Muscle of leg (tissue), 11 donors: ENCODE results near the gene DCC. TPM values are rescaled to one million over a fixed set of nuclear protein-coding genes. Genes with fewer than 3 reads are reported as not detected.
A peak's percentile ranks its signal among the peaks of the same experiment; 100 is the strongest.

Experiments
- DNase-seq: peaks from one replicate; pipeline ENCODE4 v3.0.0; 2013
- H3K27ac ChIP-seq: one replicate; pipeline ENCODE4 v1.5.1; 2013; ENCODE audit warnings: mild to moderate bottlenecking, low read length, control low read depth
- H3K27me3 ChIP-seq: one replicate; pipeline ENCODE4 v1.6.1; 2013; ENCODE audit warnings: low read length; ENCODE audit not compliant: control insufficient read depth, insufficient read depth
- H3K36me3 ChIP-seq: one replicate; pipeline ENCODE4 v1.6.1; 2013; ENCODE audit warnings: low read length; ENCODE audit not compliant: control insufficient read depth, insufficient read depth
- H3K4me1 ChIP-seq: one replicate; pipeline ENCODE4 v1.6.1; 2013; ENCODE audit warnings: low read length; ENCODE audit not compliant: control insufficient read depth, insufficient read depth
- H3K4me3 ChIP-seq: one replicate; pipeline ENCODE4 v1.5.1; 2013; ENCODE audit warnings: low read length, control low read depth
- H3K9me3 ChIP-seq: replicated peaks from 2 replicates; pipeline ENCODE4 v1.6.1; 2013; ENCODE audit warnings: low read depth, low read length; ENCODE audit not compliant: control insufficient read depth
- WGBS: methylation state at CpG from one replicate; pipeline ENCODE4 v1.1.5; 2013; ENCODE audit warnings: missing lambda C conversion rate; ENCODE audit not compliant: insufficient coverage; 5-methylcytosine and 5-hydroxymethylcytosine counted together
- polyA plus RNA-seq, 8 donors: library from polyadenylated mRNA; unstranded; fragments of 120-200 nt; gene quantifications; one replicate each; pipeline versions ENCODE4 v1.2.1 to v1.2.3, GENCODE V29; 2013; ENCODE audit warnings: inconsistent platforms in 1 of 8, low replicate concordance in 1 of 8; ENCODE audit not compliant: insufficient read length in 8 of 8, insufficient read depth in 1 of 8
- total RNA-seq: library from RNA; stranded (reverse); fragments of 120-200 nt; gene quantifications from one replicate; pipeline ENCODE4 v1.2.4, GENCODE V29; 2013

DCC gene
- total and polyA plus RNA-seq, 9 donors: 0.06 to 0.46 (median 0.13) TPM

DNA sequence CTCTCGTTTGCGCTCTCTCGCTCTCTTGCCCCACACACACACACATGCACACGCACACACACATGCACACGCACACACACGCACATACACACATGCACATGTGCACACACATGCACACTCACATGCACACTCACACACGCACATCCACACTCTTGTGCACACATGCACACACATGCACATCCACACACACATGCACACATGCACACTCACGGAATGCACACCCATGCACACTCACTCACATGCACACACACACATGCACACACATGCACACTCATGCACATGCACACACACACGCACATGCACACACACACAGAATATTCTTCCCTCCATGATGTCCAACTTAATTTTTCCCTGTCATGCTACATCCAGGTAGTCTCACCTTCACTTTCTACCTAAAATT lies 360.1 kb downstream of the DCC start:
- WGBS: 91% methylated on average over 8 of the region's 9 CpGs
- Histone ChIP-seq H3K4me3 (no peak overlapping the region), H3K4me1 (no peaks in the 10 kb centered on the region), H3K9me3 (no peaks in the 10 kb centered on the region), H3K27ac (no peak overlapping the region), H3K27me3 (no peaks in the 10 kb centered on the region), H3K36me3 (no peaks in the 10 kb centered on the region)
- no peak for DNase-seq

GRCh38 chr18:52700816-52701215 lies 360.8 kb downstream of the DCC start:
- H3K4me1 ChIP-seq: no peaks in the 10 kb centered on the region
- no peak overlapping the region for H3K4me3 ChIP-seq
- no peak overlapping the region for H3K27ac ChIP-seq
- no peaks in the 10 kb centered on the region for H3K36me3 ChIP-seq
- no peaks in the 10 kb centered on the region for H3K27me3 ChIP-seq
- no CpG with 5 or more reads among the region's 2 CpGs for WGBS
- no peak for DNase-seq
- H3K9me3 ChIP-seq: no peaks in the 10 kb centered on the region

- Histone ChIP-seq H3K36me3 (no peaks in the 10 kb centered on the region), H3K4me1 (no peaks in the 10 kb centered on the region), H3K9me3 (no peaks in the 10 kb centered on the region), H3K4me3 (no peak overlapping the region), H3K27ac (no peak overlapping the region), H3K27me3 (no peaks in the 10 kb centered on the region)
- no peak for DNase-seq
- WGBS: 90% methylated on average over 2 of the region's 5 CpGs
Measured at GRCh38 chr18:52701219-52701935, 361.4 kb downstream of the DCC start.

DNA sequence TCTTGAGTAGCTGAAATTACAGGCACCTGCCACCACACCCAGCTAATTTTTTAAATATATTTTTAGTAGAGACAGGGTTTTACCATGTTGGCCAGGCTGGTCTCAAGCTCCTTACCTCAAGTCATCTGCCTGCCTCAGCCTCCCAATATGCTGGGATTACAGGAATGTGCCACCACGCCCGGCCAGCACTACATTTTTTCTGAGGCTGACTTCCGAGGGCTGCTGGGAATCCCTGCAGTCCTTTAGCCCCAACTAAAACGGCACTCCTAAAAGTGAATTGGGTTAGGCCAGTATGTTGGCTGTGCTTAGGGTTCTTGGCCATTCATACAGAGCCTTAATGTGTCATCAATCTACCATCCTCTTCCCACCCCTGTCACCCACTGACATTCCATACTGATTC lies 375.4 kb downstream of the DCC start:
- WGBS: 77% methylated on average over 2 of the region's 4 CpGs
- no peaks in the 10 kb centered on the region for H3K27me3 ChIP-seq
- H3K4me1 ChIP-seq: no peaks in the 10 kb centered on the region
- no peak for DNase-seq
- H3K9me3 ChIP-seq: peaks cover 2% of the 10 kb centered on the region
- H3K36me3 ChIP-seq: no peaks in the 10 kb centered on the region
- no peak overlapping the region for H3K4me3 ChIP-seq
- no peak overlapping the region for H3K27ac ChIP-seq

GRCh38 chr18:52715991-52716390 lies 376.0 kb downstream of the DCC start:
- Histone ChIP-seq H3K4me3 (no peak overlapping the region), H3K4me1 (no peaks in the 10 kb centered on the region), H3K27me3 (no peaks in the 10 kb centered on the region), H3K9me3 (peaks cover 2% of the 10 kb centered on the region), H3K36me3 (no peaks in the 10 kb centered on the region), H3K27ac (no peak overlapping the region)
- 78% methylated on average over 6 of the region's 7 CpGs for WGBS
- DNase-seq: no peak

DNA sequence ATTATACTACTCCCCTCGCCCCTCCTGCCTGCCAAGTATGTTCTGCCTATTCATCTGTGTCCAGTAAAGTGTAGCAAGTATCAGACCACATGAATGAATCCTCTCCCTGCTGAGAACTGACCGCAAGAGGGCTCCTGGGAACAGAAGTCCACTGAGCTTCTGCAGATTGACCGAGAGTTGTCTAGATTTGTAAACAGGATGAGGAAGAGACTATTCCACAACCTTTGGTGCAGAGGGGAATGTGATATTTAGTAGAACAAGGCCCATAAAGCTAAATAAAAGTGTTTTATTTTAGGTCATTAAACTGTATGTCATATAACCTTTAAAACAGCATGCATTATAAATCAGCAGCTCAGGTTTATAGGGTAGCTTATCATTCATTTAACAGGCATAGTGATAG lies 377.0 kb downstream of the DCC start:
- DNase-seq: peak; percentile 20
- Histone ChIP-seq H3K4me3 (no peak overlapping the region), H3K27ac (no peak overlapping the region), H3K4me1 (no peaks in the 10 kb centered on the region), H3K36me3 (no peaks in the 10 kb centered on the region), H3K27me3 (no peaks in the 10 kb centered on the region), H3K9me3 (peaks cover 2% of the 10 kb centered on the region)
- 30% methylated on average over 2 of the region's 3 CpGs for WGBS

- peaks cover 2% of the 10 kb centered on the region for H3K9me3 ChIP-seq
- DNase-seq: no peak
- H3K4me1 ChIP-seq: no peaks in the 10 kb centered on the region
- no peaks in the 10 kb centered on the region for H3K36me3 ChIP-seq
- no peaks in the 10 kb centered on the region for H3K27me3 ChIP-seq
- no peak overlapping the region for H3K4me3 ChIP-seq
- no peak overlapping the region for H3K27ac ChIP-seq
- WGBS: no CpG with 5 or more reads among the region's 3 CpGs
Measured at GRCh38 chr18:52722904-52723303, 382.9 kb downstream of the DCC start.

GRCh38 chr18:52723550-52723970 lies 383.6 kb downstream of the DCC start:
- Histone ChIP-seq H3K4me3 (no peak overlapping the region), H3K27me3 (no peaks in the 10 kb centered on the region), H3K27ac (no peak overlapping the region), H3K9me3 (peaks cover 2% of the 10 kb centered on the region), H3K4me1 (no peaks in the 10 kb centered on the region), H3K36me3 (no peaks in the 10 kb centered on the region)
- no peak for DNase-seq
- no CpG with 5 or more reads among the region's 3 CpGs for WGBS

DNA sequence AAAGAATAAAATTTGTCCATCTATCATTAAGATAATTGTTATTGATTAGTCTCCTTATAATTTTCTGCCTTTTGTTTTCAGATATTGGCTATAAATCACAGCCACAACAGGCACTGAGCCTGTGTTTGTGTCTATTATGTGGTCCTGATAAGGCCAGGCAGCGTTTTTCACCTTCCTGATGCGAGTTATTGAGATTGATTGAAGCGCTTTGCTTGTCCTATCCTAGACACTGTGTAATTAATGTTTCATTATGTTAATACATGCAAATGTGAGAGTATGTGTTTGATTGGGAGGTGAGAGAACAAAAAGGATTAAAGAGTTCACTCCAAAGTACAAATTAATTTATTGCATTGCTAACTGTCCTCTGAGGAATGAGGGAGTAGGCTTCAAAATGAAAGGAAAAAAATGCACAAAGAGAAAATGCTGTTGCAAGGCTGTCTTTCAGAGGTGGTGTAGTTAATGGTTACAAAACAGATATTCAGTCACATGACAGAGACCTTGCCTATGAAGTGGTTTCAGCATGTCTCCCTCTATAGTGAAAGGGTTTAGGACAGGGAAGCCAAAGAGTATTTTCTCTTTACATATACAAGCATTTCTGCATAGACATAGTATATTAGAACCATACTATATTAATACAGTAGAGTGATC lies 391.1 kb downstream of the DCC start:
- DNase-seq: no peak
- Histone ChIP-seq H3K36me3 (no peaks in the 10 kb centered on the region), H3K27me3 (no peaks in the 10 kb centered on the region), H3K27ac (no peak overlapping the region), H3K4me1 (no peaks in the 10 kb centered on the region), H3K4me3 (no peak overlapping the region), H3K9me3 (no peaks in the 10 kb centered on the region)
- no CpG with 5 or more reads among the region's 3 CpGs for WGBS

- no CpG with 5 or more reads among the region's 5 CpGs for WGBS
- H3K4me3 ChIP-seq: no peak overlapping the region
Measured at GRCh38 chr18:52738946-52739345, 398.9 kb downstream of the DCC start.

More at GRCh38 chr18:52738946-52739345, 398.9 kb downstream of the DCC start:
- no peak for DNase-seq
- H3K4me1 ChIP-seq: no peaks in the 10 kb centered on the region
- H3K36me3 ChIP-seq: no peaks in the 10 kb centered on the region
- no peaks in the 10 kb centered on the region for H3K27me3 ChIP-seq
- H3K9me3 ChIP-seq: no peaks in the 10 kb centered on the region
- H3K27ac ChIP-seq: no peak overlapping the region
